Type B pancreatic cell (in vitro differentiated cells): ENCODE data around the gene ADPRHL1. TPM values are rescaled to one million over a fixed set of nuclear protein-coding genes. Genes with fewer than 3 reads are reported as not detected.
A peak's percentile ranks its signal among the peaks of the same experiment; 100 is the strongest.

Source experiments
- DNase-seq: peaks from one replicate; pipeline ENCODE4 v3.0.0; 2021; ENCODE audit warnings: mixed read lengths; ENCODE audit not compliant: unreplicated experiment; ENCODE audit errors: extremely low spot score
- H3K27ac Mint-ChIP-seq: 2 replicates; pipeline ENCODE4 v1.8.0; 2021; ENCODE audit warnings: mild to moderate bottlenecking, mixed read lengths
- H3K27me3 Mint-ChIP-seq: 2 replicates; pipeline ENCODE4 v1.8.0; 2021; ENCODE audit warnings: mixed read lengths
- H3K36me3 Mint-ChIP-seq: 2 replicates; pipeline ENCODE4 v1.8.0; 2021; ENCODE audit warnings: mixed read lengths
- H3K4me1 Mint-ChIP-seq: one replicate; pipeline ENCODE4 v1.8.0; 2021; ENCODE audit warnings: mixed read lengths; ENCODE audit not compliant: unreplicated experiment
- H3K4me3 Mint-ChIP-seq: 2 replicates; pipeline ENCODE4 v1.8.0; 2021; ENCODE audit warnings: mild to moderate bottlenecking, mixed read lengths
- H3K9me3 Mint-ChIP-seq: 2 replicates; pipeline ENCODE4 v1.8.0; 2021; ENCODE audit warnings: mixed read lengths
- total RNA-seq: library from RNA; stranded (reverse); gene quantifications from 2 replicates; pipeline ENCODE4 v1.2.1, GENCODE V29; 2021; ENCODE audit warnings: low replicate concordance
- TF ChIP-seq, protein P1 (sequence below): fragments of 200-600 bp; sonication (generic); conservative IDR thresholded peaks from 2 replicates; pipeline ENCODE4 v1.5.0; 2021; ENCODE audit warnings: antibody characterized with exemption, mild to moderate bottlenecking

Gene ADPRHL1
- total RNA-seq, 1 donor from 2014 or later = 4.1 TPM

DNA sequence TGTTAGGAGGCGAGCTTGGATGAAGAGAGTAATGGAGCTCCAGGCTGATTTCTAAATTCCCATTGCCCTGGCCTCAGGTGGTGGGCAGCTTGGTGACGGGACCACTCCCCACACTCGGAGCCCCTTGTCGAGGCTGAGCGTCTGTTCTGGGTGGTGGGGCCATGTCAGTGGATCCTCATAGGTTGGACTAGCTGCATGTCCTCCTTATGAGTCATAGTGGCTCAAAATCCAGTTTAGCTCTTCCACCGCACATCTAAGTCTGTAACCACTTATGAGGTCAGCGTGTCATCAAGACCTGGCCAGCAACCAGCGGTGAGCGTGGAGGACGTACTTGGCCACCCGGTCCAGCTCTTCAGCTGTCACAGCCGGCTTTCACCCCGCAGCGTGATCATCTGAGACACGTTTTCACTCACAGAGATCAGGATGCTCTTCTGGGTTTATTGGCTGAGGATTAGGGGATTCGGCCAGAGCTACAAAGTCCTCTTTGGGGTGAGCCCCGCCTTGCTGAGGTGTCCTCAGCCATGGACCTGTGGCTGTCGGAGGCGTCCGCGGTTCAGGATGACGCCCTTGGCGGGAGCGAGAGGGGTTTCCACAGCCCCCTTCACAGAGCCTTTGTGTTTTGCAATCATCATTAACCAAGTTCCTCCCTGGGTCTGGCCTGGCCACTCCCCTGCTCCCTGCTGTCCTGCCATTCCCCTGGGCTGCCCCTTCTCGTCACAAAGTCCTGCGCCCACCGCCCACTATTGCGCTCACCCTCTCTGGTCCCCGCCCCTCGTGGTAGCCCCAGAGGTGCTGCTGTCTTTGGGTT is 41.9 kb downstream of the ADPRHL1 start:
- no peak overlapping the region for H3K4me3 Mint-ChIP-seq
- no peak overlapping the region for H3K27ac Mint-ChIP-seq
- H3K9me3 Mint-ChIP-seq = no peaks in the 10 kb centered on the region
- no peak for DNase-seq
- TF ChIP-seq, protein P1, sequence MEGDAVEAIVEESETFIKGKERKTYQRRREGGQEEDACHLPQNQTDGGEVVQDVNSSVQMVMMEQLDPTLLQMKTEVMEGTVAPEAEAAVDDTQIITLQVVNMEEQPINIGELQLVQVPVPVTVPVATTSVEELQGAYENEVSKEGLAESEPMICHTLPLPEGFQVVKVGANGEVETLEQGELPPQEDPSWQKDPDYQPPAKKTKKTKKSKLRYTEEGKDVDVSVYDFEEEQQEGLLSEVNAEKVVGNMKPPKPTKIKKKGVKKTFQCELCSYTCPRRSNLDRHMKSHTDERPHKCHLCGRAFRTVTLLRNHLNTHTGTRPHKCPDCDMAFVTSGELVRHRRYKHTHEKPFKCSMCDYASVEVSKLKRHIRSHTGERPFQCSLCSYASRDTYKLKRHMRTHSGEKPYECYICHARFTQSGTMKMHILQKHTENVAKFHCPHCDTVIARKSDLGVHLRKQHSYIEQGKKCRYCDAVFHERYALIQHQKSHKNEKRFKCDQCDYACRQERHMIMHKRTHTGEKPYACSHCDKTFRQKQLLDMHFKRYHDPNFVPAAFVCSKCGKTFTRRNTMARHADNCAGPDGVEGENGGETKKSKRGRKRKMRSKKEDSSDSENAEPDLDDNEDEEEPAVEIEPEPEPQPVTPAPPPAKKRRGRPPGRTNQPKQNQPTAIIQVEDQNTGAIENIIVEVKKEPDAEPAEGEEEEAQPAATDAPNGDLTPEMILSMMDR = no peak
- H3K4me1 Mint-ChIP-seq = peaks cover 7% of the 10 kb centered on the region
- H3K27me3 Mint-ChIP-seq = no peaks in the 10 kb centered on the region
- H3K36me3 Mint-ChIP-seq = no peaks in the 10 kb centered on the region

DNA sequence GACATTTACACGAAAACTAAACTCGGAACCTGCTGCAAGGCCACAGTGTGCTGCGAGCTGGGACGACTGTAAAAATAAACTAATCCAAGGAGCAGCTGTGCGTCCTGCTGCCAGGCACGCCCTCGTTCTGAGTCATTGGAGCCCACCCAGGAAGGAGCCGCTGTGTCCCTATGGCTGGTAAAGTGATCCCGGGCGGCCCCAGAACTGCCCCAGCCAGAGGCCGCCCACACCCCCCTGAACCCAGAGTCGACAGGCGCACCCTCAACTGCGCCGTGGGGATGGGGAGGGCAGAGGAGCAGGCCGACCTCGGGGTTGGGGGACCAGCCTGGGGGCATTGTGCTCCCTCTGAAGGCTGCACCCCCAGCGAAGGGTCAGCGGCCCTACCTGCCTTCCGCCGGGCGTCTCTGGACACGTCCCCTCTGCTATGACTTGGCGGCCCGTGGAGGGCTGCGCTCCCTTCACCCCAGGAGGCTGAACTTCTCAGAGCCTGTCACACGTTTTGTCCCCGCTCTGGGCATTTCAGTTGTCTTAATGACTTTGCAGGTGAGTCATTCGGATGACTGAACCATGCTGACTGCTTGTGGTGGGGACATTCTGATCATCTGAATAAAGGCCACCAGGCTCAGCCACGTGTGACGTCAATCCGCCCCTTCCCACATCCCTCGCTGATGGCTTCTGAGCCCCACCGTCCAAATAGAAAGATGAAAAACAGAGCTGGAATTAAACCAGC is 42.7 kb downstream of the ADPRHL1 start:
- no peak for DNase-seq
- H3K9me3 Mint-ChIP-seq = no peaks in the 10 kb centered on the region
- H3K4me3 Mint-ChIP-seq = no peak overlapping the region
- H3K4me1 Mint-ChIP-seq = peaks cover 7% of the 10 kb centered on the region
- no peak overlapping the region for H3K27ac Mint-ChIP-seq
- H3K27me3 Mint-ChIP-seq = no peaks in the 10 kb centered on the region
- TF ChIP-seq, protein P1 = no peak
- H3K36me3 Mint-ChIP-seq = no peaks in the 10 kb centered on the region

DNA sequence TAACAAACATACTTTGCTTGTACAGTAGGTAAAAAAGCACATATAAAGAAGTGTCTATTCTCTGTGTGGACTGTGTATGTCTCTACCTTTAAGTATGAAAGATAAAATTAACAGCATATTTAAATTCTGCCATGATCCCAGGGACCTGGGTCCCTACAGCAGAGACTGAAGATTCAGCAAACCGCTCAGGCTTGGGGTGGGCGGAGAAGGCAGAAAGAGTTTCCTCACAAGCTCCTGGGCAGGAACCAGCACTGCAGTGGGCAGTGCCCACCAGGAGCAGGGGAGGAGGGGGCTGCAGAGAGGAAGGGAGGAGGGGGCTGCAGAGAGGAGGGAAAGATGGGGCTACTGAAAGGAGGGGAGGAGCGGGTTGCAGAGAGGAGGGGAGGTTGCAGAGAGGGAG is 44.7 kb downstream of the ADPRHL1 start:
- Mint-ChIP-seq H3K36me3 (no peaks in the 10 kb centered on the region), H3K4me1 (peaks cover 7% of the 10 kb centered on the region), H3K27ac (no peak overlapping the region), H3K27me3 (no peaks in the 10 kb centered on the region), H3K9me3 (no peaks in the 10 kb centered on the region), H3K4me3 (no peak overlapping the region)
- TF ChIP-seq, protein P1 = no peak
- DNase-seq = peak; percentile 22

- no peaks in the 10 kb centered on the region for H3K9me3 Mint-ChIP-seq
- TF ChIP-seq, protein P1 = no peak
- no peak overlapping the region for H3K4me3 Mint-ChIP-seq
- DNase-seq = peak; percentile 67
- H3K36me3 Mint-ChIP-seq = no peaks in the 10 kb centered on the region
- peaks cover 7% of the 10 kb centered on the region for H3K4me1 Mint-ChIP-seq
- no peak overlapping the region for H3K27ac Mint-ChIP-seq
- no peaks in the 10 kb centered on the region for H3K27me3 Mint-ChIP-seq
These were observed 45.5 kb downstream of the ADPRHL1 start for GRCh38 chr13:113407531-113408393.

- Mint-ChIP-seq H3K9me3 (no peaks in the 10 kb centered on the region), H3K36me3 (no peaks in the 10 kb centered on the region), H3K4me3 (no peak overlapping the region), H3K27me3 (no peaks in the 10 kb centered on the region), H3K27ac (no peak overlapping the region), H3K4me1 (peaks cover 7% of the 10 kb centered on the region)
- no peak for DNase-seq
- TF ChIP-seq, protein P1 = no peak
These were observed 46.2 kb downstream of the ADPRHL1 start for GRCh38 chr13:113407103-113407530.
